Gastroesophageal sphincter (tissue), 3 donors: ENCODE results near the gene CTXND2.

Experiments
- CTCF ChIP-seq, 4 experiments: fragments of 200-600 bp in 2 of 4; fragments of 450-650 bp in 2 of 4; sonication (generic) in 1 of 4; IDR thresholded peaks; one replicate each; pipeline ENCODE4 v1.5.1; 2017 to 2019; ENCODE audit warnings: antibody characterized with exemption in 4 of 4, mild to moderate bottlenecking in 2 of 4, moderate library complexity in 2 of 4
- POLR2A ChIP-seq, 2 donors: fragments of 450-650 bp; IDR thresholded peaks; one replicate each; pipeline ENCODE4 v1.6.1; 2017; ENCODE audit warnings: antibody characterized with exemption in 2 of 2, mild to moderate bottlenecking in 2 of 2, moderate library complexity in 1 of 2

GRCh38 chr1:150887018-150887417 lies at the start of gene CTXND2:
- TF ChIP-seq CTCF (IDR thresholded peaks at IDR 0.05): no peak
- no peak for TF ChIP-seq POLR2A (IDR thresholded peaks at IDR 0.05)
